ENCODE data around the gene NPFFR1.

GRCh38 chr10:70323697-70324338 lies 40.0 kb upstream of the NPFFR1 start:
- TF ChIP-seq EZH2 (IDR thresholded peaks at IDR 0.05), result no peak
- no peak for TF ChIP-seq POLR2AphosphoS5 (IDR thresholded peaks at IDR 0.05; ENCODE audit: borderline replicate concordance, low read depth, low read length)
